AG09309 (cell line): ENCODE results near the gene TBC1D17.

ENCODE experiments used
- DNase-seq: peaks from one replicate; pipeline ENCODE4 v3.0.0-alpha.2; 2010; ENCODE audit warnings: low read depth
- H3K4me3 ChIP-seq: 2 replicates; pipeline ENCODE4 v1.5.1; 2011; ENCODE audit warnings: mild to moderate bottlenecking, low read depth, low read length, moderate library complexity; ENCODE audit not compliant: control insufficient read depth
- CTCF ChIP-seq: IDR thresholded peaks from 2 replicates; pipeline ENCODE4 v1.5.1; 2011; ENCODE audit warnings: mild to moderate bottlenecking, low read depth, low read length, inconsistent platforms; ENCODE audit not compliant: insufficient read depth, control insufficient read depth; ENCODE audit errors: missing control alignments

The TBC1D17 gene

GRCh38 chr19:49851456-49852259, 25.8 kb upstream of the TBC1D17 start:
- no peak for DNase-seq
- TF ChIP-seq CTCF: no peak
- peak overlapping the region; percentile 87 for H3K4me3 ChIP-seq

GRCh38 chr19:49852631-49853126, 24.8 kb upstream of the TBC1D17 start:
- TF ChIP-seq CTCF: no peak
- peak overlapping the region; percentile 87 for H3K4me3 ChIP-seq
- DNase-seq: no peak

- no peak for TF ChIP-seq CTCF
- no peak for DNase-seq
- no peak overlapping the region for H3K4me3 ChIP-seq
Measured at GRCh38 chr19:49853852-49854377, 23.6 kb upstream of the TBC1D17 start.

- TF ChIP-seq CTCF: no peak
- DNase-seq: no peak
- H3K4me3 ChIP-seq: no peak overlapping the region
Measured at GRCh38 chr19:49854378-49855263, 22.9 kb upstream of the TBC1D17 start.

- TF ChIP-seq CTCF: no peak
- no peak for DNase-seq
- H3K4me3 ChIP-seq: no peak overlapping the region
Measured at GRCh38 chr19:49855277-49855675, 22.2 kb upstream of the TBC1D17 start.
